ENCODE results near the gene ELP1.

DNA sequence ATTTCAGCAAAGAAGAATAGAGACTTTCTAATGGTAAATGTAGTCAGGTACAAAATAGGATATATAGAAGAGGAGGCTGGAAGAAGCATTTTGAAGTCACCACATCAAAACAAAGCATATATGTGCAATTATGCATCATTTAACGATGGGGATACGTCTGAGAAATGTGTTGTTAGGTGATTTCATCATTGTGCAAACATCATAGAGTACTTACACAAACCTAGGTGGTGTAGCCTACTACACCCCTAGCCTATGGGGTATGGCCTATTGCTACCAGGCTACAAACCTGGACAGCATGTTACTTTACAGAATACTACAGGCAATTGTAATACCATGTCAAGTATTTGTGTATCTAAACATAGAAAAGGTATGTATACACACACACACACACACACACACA is 28.4 kb downstream of the ELP1 start:
- TF ChIP-seq, protein P1, sequence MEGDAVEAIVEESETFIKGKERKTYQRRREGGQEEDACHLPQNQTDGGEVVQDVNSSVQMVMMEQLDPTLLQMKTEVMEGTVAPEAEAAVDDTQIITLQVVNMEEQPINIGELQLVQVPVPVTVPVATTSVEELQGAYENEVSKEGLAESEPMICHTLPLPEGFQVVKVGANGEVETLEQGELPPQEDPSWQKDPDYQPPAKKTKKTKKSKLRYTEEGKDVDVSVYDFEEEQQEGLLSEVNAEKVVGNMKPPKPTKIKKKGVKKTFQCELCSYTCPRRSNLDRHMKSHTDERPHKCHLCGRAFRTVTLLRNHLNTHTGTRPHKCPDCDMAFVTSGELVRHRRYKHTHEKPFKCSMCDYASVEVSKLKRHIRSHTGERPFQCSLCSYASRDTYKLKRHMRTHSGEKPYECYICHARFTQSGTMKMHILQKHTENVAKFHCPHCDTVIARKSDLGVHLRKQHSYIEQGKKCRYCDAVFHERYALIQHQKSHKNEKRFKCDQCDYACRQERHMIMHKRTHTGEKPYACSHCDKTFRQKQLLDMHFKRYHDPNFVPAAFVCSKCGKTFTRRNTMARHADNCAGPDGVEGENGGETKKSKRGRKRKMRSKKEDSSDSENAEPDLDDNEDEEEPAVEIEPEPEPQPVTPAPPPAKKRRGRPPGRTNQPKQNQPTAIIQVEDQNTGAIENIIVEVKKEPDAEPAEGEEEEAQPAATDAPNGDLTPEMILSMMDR (tag by site-specific recombination; IDR thresholded peaks at IDR 0.05), result no peak
- TF ChIP-seq ZNF596 (tag by site-specific recombination; IDR thresholded peaks at IDR 0.05), result no peak
- TF ChIP-seq ZNF558 (tag by site-specific recombination; IDR thresholded peaks at IDR 0.05), result no peak
- no peak for TF ChIP-seq ZNF10 (tag by site-specific recombination; IDR thresholded peaks at IDR 0.05)
- TF ChIP-seq ZNF24 (tag by site-specific recombination; IDR thresholded peaks at IDR 0.05), result no peak
- TF ChIP-seq WT1 (tag by site-specific recombination; IDR thresholded peaks at IDR 0.05), result no peak
- no peak for TF ChIP-seq ZNF76 (tag by site-specific recombination; IDR thresholded peaks at IDR 0.05; ENCODE audit: borderline replicate concordance, low read depth)
- no peak for TF ChIP-seq ZNF211 (tag by site-specific recombination; IDR thresholded peaks at IDR 0.05; ENCODE audit: low read depth)
- no peak for TF ChIP-seq ZNF274 (IDR thresholded peaks at IDR 0.05; ENCODE audit: low read length)
- no peak for TF ChIP-seq ZNF274 (tag by site-specific recombination; IDR thresholded peaks at IDR 0.05; ENCODE audit: borderline replicate concordance)
- no peak for TF ChIP-seq YY1 (tag by site-specific recombination; IDR thresholded peaks at IDR 0.05)
- TF ChIP-seq ZFP41 (tag by site-specific recombination; IDR thresholded peaks at IDR 0.05; ENCODE audit: borderline replicate concordance), result no peak
- no peak for TF ChIP-seq ZNF23 (tag by site-specific recombination; IDR thresholded peaks at IDR 0.05; ENCODE audit: borderline replicate concordance)
- TF ChIP-seq ZNF175 (tag by site-specific recombination; IDR thresholded peaks at IDR 0.05), result no peak

Measured in HEK293 (cell line).